Fibroblast of lung (primary cell): Measurements from ENCODE around the gene FSIP1. TPM values are rescaled to one million over a fixed set of nuclear protein-coding genes. Genes with fewer than 3 reads are reported as not detected.

Experiments used
- DNase-seq, 2 donors: peaks; one replicate each; pipeline versions ENCODE4 v3.0.0 to v3.0.0-alpha.2; 2010; ENCODE audit warnings: low read depth in 2 of 2
- H2AFZ ChIP-seq: 2 replicates; pipeline ENCODE4 v1.5.1; 2012; ENCODE audit warnings: low read length, control low read depth, inconsistent platforms
- H3K27ac ChIP-seq: 2 replicates; pipeline ENCODE4 v1.5.1; 2011; ENCODE audit warnings: low read length, control low read depth; ENCODE audit not compliant: insufficient read depth
- H3K27me3 ChIP-seq: 2 replicates; pipeline ENCODE4 v1.5.1; 2011; ENCODE audit warnings: mild to moderate bottlenecking, low read length; ENCODE audit not compliant: control insufficient read depth, insufficient read depth
- H3K36me3 ChIP-seq: 2 replicates; pipeline ENCODE4 v1.5.1; 2011; ENCODE audit warnings: low read length; ENCODE audit not compliant: control insufficient read depth, insufficient read depth
- H3K4me1 ChIP-seq: 2 replicates; pipeline ENCODE4 v1.5.1; 2011; ENCODE audit warnings: low read length; ENCODE audit not compliant: control insufficient read depth, insufficient read depth; ENCODE audit errors: extremely low read depth
- H3K4me2 ChIP-seq: 2 replicates; pipeline ENCODE4 v1.5.1; 2011; ENCODE audit warnings: low read length, control low read depth; ENCODE audit not compliant: insufficient read depth; ENCODE audit errors: extremely low read depth
- H3K4me3 ChIP-seq, 4 experiments: fragments of 200-600 bp in 1 of 4; sonication (generic) in 1 of 4; replicated peaks in 1 of 4; 2 replicates each; pipeline ENCODE4 v1.5.1; 2011 to 2016; ENCODE audit warnings: low read length in 4 of 4, low read depth in 3 of 4, mild to moderate bottlenecking in 3 of 4, control low read depth in 2 of 4, inconsistent platforms in 1 of 4, mixed read lengths in 1 of 4; ENCODE audit not compliant: insufficient read depth in 1 of 4; ENCODE audit errors: control extremely low read depth in 1 of 4
- H3K79me2 ChIP-seq: 2 replicates; pipeline ENCODE4 v1.5.1; 2012; ENCODE audit warnings: mild to moderate bottlenecking, low read length, inconsistent platforms; ENCODE audit not compliant: control insufficient read depth, insufficient read depth
- H3K9ac ChIP-seq: 2 replicates; pipeline ENCODE4 v1.5.1; 2011; ENCODE audit warnings: mild to moderate bottlenecking, low read length, control low read depth; ENCODE audit not compliant: insufficient read depth
- H3K9me3 ChIP-seq: 2 replicates; pipeline ENCODE4 v1.5.1; 2012; ENCODE audit warnings: low read depth, low read length; ENCODE audit not compliant: control insufficient read depth, insufficient read depth
- H4K20me1 ChIP-seq: 2 replicates; pipeline ENCODE4 v1.5.1; 2011; ENCODE audit warnings: low read length; ENCODE audit not compliant: control insufficient read depth, insufficient read depth; ENCODE audit errors: extremely low read depth
- EZH2 ChIP-seq: IDR thresholded peaks from 2 replicates; pipeline ENCODE4 v1.5.1; 2012; ENCODE audit warnings: low read length, control low read depth, mild to moderate bottlenecking; ENCODE audit errors: missing control alignments
- polyA plus RNA-seq, 2 donors: library from polyadenylated mRNA; depleted of rRNA in 1 of 2; stranded (reverse) in 1 of 2; unstranded in 1 of 2; fragments of >200 nt; gene quantifications; 2 replicates each; pipeline ENCODE4 v1.2.1, GENCODE V29; 2011 to 2012; ENCODE audit warnings: missing spikeins in 1 of 2
- total RNA-seq: library from RNA; depleted of rRNA; stranded (reverse); fragments of >200 nt; gene quantifications from 2 replicates; pipeline ENCODE4 v1.2.1, GENCODE V29; 2014
- TF ChIP-seq, protein P1 (sequence below), 2 donors: IDR thresholded peaks in 1 of 2; conservative IDR thresholded peaks in 1 of 2; 1 replicate in 1 of 2; 2 replicates in 1 of 2; pipeline ENCODE4 v1.5.1; 2011 to 2012; ENCODE audit warnings: low read length in 2 of 2, control low read depth in 1 of 2, inconsistent platforms in 1 of 2, low read depth in 1 of 2, mild to moderate bottlenecking in 1 of 2

The FSIP1 gene
- total and polyA plus RNA-seq, 2 donors (not counting 1 experiment from before 2014, with no cell fraction given): 0.50 to 5.1 TPM

DNA sequence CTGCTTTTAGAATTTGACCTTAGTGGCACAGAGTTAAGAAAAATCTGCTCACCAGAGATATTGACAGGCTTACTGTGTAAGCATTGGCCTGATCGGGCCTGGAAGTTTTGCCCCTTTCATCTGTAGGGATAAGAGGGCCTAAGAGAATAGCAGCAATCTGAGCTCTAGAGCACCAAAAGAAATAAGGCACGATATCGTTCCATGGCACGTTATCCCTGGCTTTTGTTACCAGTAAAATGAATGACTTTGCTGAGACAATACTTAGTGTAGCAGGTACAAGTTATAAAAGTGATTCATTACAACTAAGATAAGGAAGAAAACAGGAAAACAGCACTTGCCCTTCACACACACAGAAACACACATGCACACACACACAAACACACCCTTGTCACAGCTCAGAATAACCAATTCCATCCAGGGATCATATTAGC is 196.8 kb downstream of the FSIP1 start:
- H3K27ac ChIP-seq: peak overlapping the region; percentile 37
- H3K9ac ChIP-seq: peak overlapping the region; percentile 5
- H3K4me3 ChIP-seq: peak overlapping the region in 3 of 4 experiments; percentile 5 to 96 (median 10)
- no peak for TF ChIP-seq EZH2
- TF ChIP-seq, protein P1, sequence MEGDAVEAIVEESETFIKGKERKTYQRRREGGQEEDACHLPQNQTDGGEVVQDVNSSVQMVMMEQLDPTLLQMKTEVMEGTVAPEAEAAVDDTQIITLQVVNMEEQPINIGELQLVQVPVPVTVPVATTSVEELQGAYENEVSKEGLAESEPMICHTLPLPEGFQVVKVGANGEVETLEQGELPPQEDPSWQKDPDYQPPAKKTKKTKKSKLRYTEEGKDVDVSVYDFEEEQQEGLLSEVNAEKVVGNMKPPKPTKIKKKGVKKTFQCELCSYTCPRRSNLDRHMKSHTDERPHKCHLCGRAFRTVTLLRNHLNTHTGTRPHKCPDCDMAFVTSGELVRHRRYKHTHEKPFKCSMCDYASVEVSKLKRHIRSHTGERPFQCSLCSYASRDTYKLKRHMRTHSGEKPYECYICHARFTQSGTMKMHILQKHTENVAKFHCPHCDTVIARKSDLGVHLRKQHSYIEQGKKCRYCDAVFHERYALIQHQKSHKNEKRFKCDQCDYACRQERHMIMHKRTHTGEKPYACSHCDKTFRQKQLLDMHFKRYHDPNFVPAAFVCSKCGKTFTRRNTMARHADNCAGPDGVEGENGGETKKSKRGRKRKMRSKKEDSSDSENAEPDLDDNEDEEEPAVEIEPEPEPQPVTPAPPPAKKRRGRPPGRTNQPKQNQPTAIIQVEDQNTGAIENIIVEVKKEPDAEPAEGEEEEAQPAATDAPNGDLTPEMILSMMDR (conservative IDR thresholded peaks at IDR 0.05 in 1 of 2, IDR thresholded peaks at IDR 0.05 in 1 of 2; ENCODE audit: low read depth in 1 of 2, low read length in 2 of 2): no peak
- H3K9me3 ChIP-seq: no peaks in the 10 kb centered on the region
- H3K79me2 ChIP-seq: peaks cover 74% of the 10 kb centered on the region
- H4K20me1 ChIP-seq: peaks cover 10% of the 10 kb centered on the region
- H3K4me2 ChIP-seq: peak overlapping the region; percentile 86
- H2AFZ ChIP-seq: no peak overlapping the region
- H3K27me3 ChIP-seq: no peaks in the 10 kb centered on the region
- DNase-seq: no peak
- peaks cover 9% of the 10 kb centered on the region for H3K4me1 ChIP-seq
- H3K36me3 ChIP-seq: peaks cover 53% of the 10 kb centered on the region

DNA sequence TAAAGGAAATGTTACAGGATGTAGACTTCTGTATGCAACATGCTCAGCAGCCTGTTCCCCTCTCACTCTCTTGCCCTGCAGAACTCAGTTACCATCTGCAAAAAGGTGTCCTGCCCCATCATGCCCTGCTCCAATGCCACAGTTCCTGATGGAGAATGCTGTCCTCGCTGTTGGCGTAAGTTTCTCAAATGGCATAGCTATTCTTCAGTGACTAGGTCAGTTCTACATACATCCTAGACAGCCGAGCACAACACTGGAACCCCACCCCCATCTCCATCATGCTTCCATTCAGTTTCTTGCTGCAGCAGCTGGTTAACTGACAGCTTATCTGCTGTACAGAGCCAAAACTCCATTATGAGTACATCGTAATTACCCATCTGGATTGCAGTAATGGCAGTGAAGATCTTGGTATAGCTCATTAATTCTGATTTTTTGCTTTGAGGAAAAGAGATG is 197.2 kb downstream of the FSIP1 start:
- peaks cover 53% of the 10 kb centered on the region for H3K36me3 ChIP-seq
- peak overlapping the region; percentile 5 to 96 (median 18) for H3K4me3 ChIP-seq
- peak overlapping the region; percentile 37 for H3K27ac ChIP-seq
- no peaks in the 10 kb centered on the region for H3K9me3 ChIP-seq
- TF ChIP-seq EZH2: no peak
- TF ChIP-seq, protein P1 (conservative IDR thresholded peaks at IDR 0.05 in 1 of 2, IDR thresholded peaks at IDR 0.05 in 1 of 2; ENCODE audit: low read depth in 1 of 2, low read length in 2 of 2): no peak
- peak overlapping the region; percentile 86 for H3K4me2 ChIP-seq
- peaks cover 10% of the 10 kb centered on the region for H4K20me1 ChIP-seq
- H2AFZ ChIP-seq: no peak overlapping the region
- no peaks in the 10 kb centered on the region for H3K27me3 ChIP-seq
- H3K79me2 ChIP-seq: peaks cover 74% of the 10 kb centered on the region
- H3K9ac ChIP-seq: peak overlapping the region; percentile 21
- DNase-seq: peak; percentile 7 to 21
- H3K4me1 ChIP-seq: peaks cover 9% of the 10 kb centered on the region

DNA sequence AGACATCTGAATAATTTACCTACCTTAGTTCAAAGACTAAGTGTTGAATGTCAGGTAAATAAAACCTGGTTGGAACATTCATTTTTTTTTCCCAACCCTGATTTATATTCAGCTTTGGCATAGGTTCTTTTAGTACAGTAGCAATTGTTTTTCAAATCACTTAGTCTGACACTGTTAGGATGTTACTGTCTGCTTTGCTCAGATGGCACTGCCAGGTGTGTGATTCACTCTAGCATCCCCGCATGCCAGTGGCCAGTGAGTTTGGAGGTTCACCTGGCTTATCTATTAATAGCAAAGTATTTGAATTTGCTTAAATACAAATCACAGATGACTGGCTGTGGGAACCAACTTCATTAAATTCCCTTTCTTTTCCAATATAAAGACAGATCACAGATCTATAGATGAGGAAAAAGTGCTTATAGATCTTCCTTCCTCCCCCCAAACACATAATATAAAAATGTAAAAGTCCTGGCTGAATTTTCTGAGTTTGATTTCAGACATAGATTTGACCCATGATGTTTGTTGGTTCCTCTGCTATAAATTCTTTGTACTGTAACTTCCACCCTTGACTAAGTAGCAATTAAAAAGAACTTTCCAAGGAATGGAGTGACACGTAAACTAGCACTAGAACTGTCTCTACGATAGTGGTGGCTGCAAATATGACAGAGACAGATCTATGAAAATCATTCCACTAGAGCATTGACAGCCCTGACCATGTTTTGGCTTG is 197.8 kb downstream of the FSIP1 start:
- Histone ChIP-seq H3K4me3 (peak overlapping the region; percentile 73 to 96 (median 84)), H3K9ac (peak overlapping the region; percentile 21), H3K79me2 (peaks cover 74% of the 10 kb centered on the region), H3K4me2 (peak overlapping the region; percentile 86), H3K9me3 (no peaks in the 10 kb centered on the region), H3K27me3 (no peaks in the 10 kb centered on the region), H4K20me1 (peaks cover 10% of the 10 kb centered on the region), H3K4me1 (peaks cover 9% of the 10 kb centered on the region), H2AFZ (no peak overlapping the region), H3K27ac (no peak overlapping the region), H3K36me3 (peaks cover 53% of the 10 kb centered on the region)
- no peak for TF ChIP-seq EZH2
- TF ChIP-seq, protein P1 (conservative IDR thresholded peaks at IDR 0.05 in 1 of 2, IDR thresholded peaks at IDR 0.05 in 1 of 2; ENCODE audit: low read depth in 1 of 2, low read length in 2 of 2): no peak
- DNase-seq: peak in 1 of 2 donors; percentile 6
